Naive B cell (primary cell): ENCODE measurements around the gene APBB1IP. TPM values are rescaled to one million over a fixed set of nuclear protein-coding genes. Genes with fewer than 3 reads are reported as not detected.
"Not testable (repeated sequence)": the region's sequence is repeated elsewhere in the genome, so short reads cannot be mapped to it uniquely, and the experiment has no call there.

Experiments used
- ATAC-seq, 2 donors: fragments of 150-1000 bp; cut with Tn5 transposase; 2 replicates each; pipeline ENCODE4 v1.10.0; 2021; ENCODE audit warnings: low read depth in 2 of 2, mild to moderate bottlenecking in 2 of 2, moderate library complexity in 2 of 2
- DNase-seq: peaks from one replicate; pipeline ENCODE4 v3.0.0; 2022
- H3K27ac Mint-ChIP-seq, 6 donors: one replicate each; pipeline ENCODE4 v1.8.0; 2020 to 2022; ENCODE audit warnings: mild to moderate bottlenecking in 6 of 6, mixed read lengths in 6 of 6, moderate library complexity in 5 of 6, inconsistent platforms in 2 of 6
- H3K27me3 Mint-ChIP-seq, 3 donors: one replicate each; pipeline ENCODE4 v1.8.0; 2021 to 2022; ENCODE audit warnings: mixed read lengths in 3 of 3, mild to moderate bottlenecking in 1 of 3
- H3K36me3 Mint-ChIP-seq, 2 donors: one replicate each; pipeline ENCODE4 v1.8.0; 2020 to 2022; ENCODE audit warnings: mixed read lengths in 2 of 2, inconsistent platforms in 1 of 2, mild to moderate bottlenecking in 1 of 2
- H3K4me1 Mint-ChIP-seq, 3 donors: one replicate each; pipeline ENCODE4 v1.8.0; 2020 to 2022; ENCODE audit warnings: mixed read lengths in 3 of 3, inconsistent platforms in 1 of 3, mild to moderate bottlenecking in 1 of 3, moderate library complexity in 1 of 3
- H3K4me3 Mint-ChIP-seq, 8 donors: one replicate each; pipeline ENCODE4 v1.8.0; 2020 to 2022; ENCODE audit warnings: mild to moderate bottlenecking in 8 of 8, mixed read lengths in 8 of 8, moderate library complexity in 8 of 8, inconsistent platforms in 2 of 8
- H3K9me3 Mint-ChIP-seq, 7 donors: one replicate each; pipeline ENCODE4 v1.8.0; 2020 to 2022; ENCODE audit warnings: mixed read lengths in 7 of 7, mild to moderate bottlenecking in 5 of 7, inconsistent platforms in 2 of 7, moderate library complexity in 1 of 7
- polyA plus RNA-seq, 6 donors: library from polyadenylated mRNA; unstranded; fragments of 300-500 nt; fragmentation: Illumina TruSeq; gene quantifications; one replicate each; pipeline ENCODE4 v1.2.3, GENCODE V29; 2021; ENCODE audit warnings: low read depth in 6 of 6

APBB1IP gene
- polyA plus RNA-seq, 6 donors from 2014 or later, result 40.1 to 76.1 (median 45.0) TPM

GRCh38 chr10:26448706-26449435 is 10.7 kb downstream of the APBB1IP start:
- Mint-ChIP-seq H3K27me3 (no peaks in the 10 kb centered on the region), H3K36me3 (peaks cover 17 to 24% of the 10 kb centered on the region in 2 donors), H3K27ac (peak overlapping the region; percentile 96 to 99 (median 98)), H3K4me3 (peak overlapping the region; percentile 63 to 84 (median 74)), H3K9me3 (peaks cover 0 to 5% (median 0%) of the 10 kb centered on the region in 7 donors), H3K4me1 (peaks cover 61 to 89% (median 82%) of the 10 kb centered on the region in 3 donors)
- DNase-seq (peak; percentile 87), ATAC-seq (peak; percentile 94 to 95)

GRCh38 chr10:26449726-26450125 is 11.6 kb downstream of the APBB1IP start:
- DNase-seq (no peak), ATAC-seq (no peak)
- peaks cover 0 to 5% (median 0%) of the 10 kb centered on the region in 7 donors for H3K9me3 Mint-ChIP-seq
- peak overlapping the region; percentile 96 to 99 (median 98) for H3K27ac Mint-ChIP-seq
- H3K36me3 Mint-ChIP-seq, result peaks cover 9 to 16% of the 10 kb centered on the region in 2 donors
- H3K4me1 Mint-ChIP-seq, result peaks cover 56 to 86% (median 79%) of the 10 kb centered on the region in 3 donors
- H3K4me3 Mint-ChIP-seq, result peak overlapping the region in 7 of 8 donors; percentile 5 to 84 (median 71)
- no peaks in the 10 kb centered on the region for H3K27me3 Mint-ChIP-seq

- H3K4me3 Mint-ChIP-seq, result peak overlapping the region in 1 of 8 donors; percentile 37
- peaks cover 0 to under 1% (median 0%) of the 10 kb centered on the region in 7 donors for H3K9me3 Mint-ChIP-seq
- DNase-seq (no peak), ATAC-seq (no peak)
- no peaks in the 10 kb centered on the region for H3K27me3 Mint-ChIP-seq
- peak overlapping the region; percentile 36 to 99 (median 94) for H3K27ac Mint-ChIP-seq
- H3K36me3 Mint-ChIP-seq, result peaks cover 1 to 2% of the 10 kb centered on the region in 2 donors
- peaks cover 60 to 87% (median 82%) of the 10 kb centered on the region in 3 donors for H3K4me1 Mint-ChIP-seq
These were observed 13.8 kb downstream of the APBB1IP start for GRCh38 chr10:26451903-26452302.

- Mint-ChIP-seq H3K27ac (peak overlapping the region in 5 of 6 donors; percentile 15 to 96 (median 55)), H3K4me3 (no peak overlapping the region), H3K36me3 (no peaks in the 10 kb centered on the region), H3K9me3 (no peaks in the 10 kb centered on the region), H3K27me3 (no peaks in the 10 kb centered on the region), H3K4me1 (peaks cover 67 to 87% (median 87%) of the 10 kb centered on the region in 3 donors)
- DNase-seq (no peak), ATAC-seq (no peak)
These were observed 15.7 kb downstream of the APBB1IP start for GRCh38 chr10:26453850-26454249.

GRCh38 chr10:26454891-26455290 is 16.8 kb downstream of the APBB1IP start:
- peak overlapping the region; percentile 69 to 98 (median 84) for H3K27ac Mint-ChIP-seq
- peaks cover 56 to 76% (median 76%) of the 10 kb centered on the region in 3 donors for H3K4me1 Mint-ChIP-seq
- peaks cover 0 to 2% (median 0%) of the 10 kb centered on the region in 7 donors for H3K9me3 Mint-ChIP-seq
- H3K36me3 Mint-ChIP-seq, result no peaks in the 10 kb centered on the region
- H3K27me3 Mint-ChIP-seq, result no peaks in the 10 kb centered on the region
- ATAC-seq (no peak), DNase-seq (no peak)
- H3K4me3 Mint-ChIP-seq, result peak overlapping the region in 5 of 8 donors; percentile 18 to 59 (median 52)

- Mint-ChIP-seq H3K27ac (peak overlapping the region; percentile 23 to 98 (median 92)), H3K4me1 (peaks cover 54 to 73% (median 73%) of the 10 kb centered on the region in 3 donors), H3K36me3 (peaks cover 4 to 5% of the 10 kb centered on the region in 2 donors), H3K9me3 (peaks cover 0 to 2% (median 0%) of the 10 kb centered on the region in 7 donors), H3K4me3 (peak overlapping the region in 7 of 8 donors; percentile 6 to 86 (median 53)), H3K27me3 (no peaks in the 10 kb centered on the region)
- DNase-seq (no peak), ATAC-seq (no peak)
These were observed 17.6 kb downstream of the APBB1IP start for GRCh38 chr10:26455567-26456315.

- H3K4me1 Mint-ChIP-seq, result peaks cover 60 to 70% (median 65%) of the 10 kb centered on the region in 3 donors
- H3K27ac Mint-ChIP-seq, result peak overlapping the region; percentile 88 to 98 (median 96)
- peaks cover 0 to 2% (median 0%) of the 10 kb centered on the region in 7 donors for H3K9me3 Mint-ChIP-seq
- peak overlapping the region; percentile 40 to 87 (median 77) for H3K4me3 Mint-ChIP-seq
- ATAC-seq (peak; percentile 94 to 98), DNase-seq (peak; percentile 64)
- peaks cover 6% of the 10 kb centered on the region in 2 donors for H3K36me3 Mint-ChIP-seq
- H3K27me3 Mint-ChIP-seq, result no peaks in the 10 kb centered on the region
These were observed 18.9 kb downstream of the APBB1IP start for GRCh38 chr10:26457088-26457487.

GRCh38 chr10:26460736-26461135 is 22.6 kb downstream of the APBB1IP start:
- Mint-ChIP-seq H3K36me3 (peaks cover 6% of the 10 kb centered on the region in 2 donors), H3K4me3 (peak overlapping the region in 2 of 8 donors; percentile 16 to 24), H3K4me1 (peaks cover 58 to 70% (median 63%) of the 10 kb centered on the region in 3 donors), H3K27me3 (no peaks in the 10 kb centered on the region), H3K27ac (peak overlapping the region in 5 of 6 donors; percentile 10 to 91 (median 16)), H3K9me3 (peaks cover 0 to 2% (median 0%) of the 10 kb centered on the region in 7 donors)
- DNase-seq, result no peak
- no peak for ATAC-seq

GRCh38 chr10:26463986-26464385 is 25.8 kb downstream of the APBB1IP start:
- peaks cover 0 to 2% (median 0%) of the 10 kb centered on the region in 7 donors for H3K9me3 Mint-ChIP-seq
- ATAC-seq (no peak), DNase-seq (no peak)
- H3K36me3 Mint-ChIP-seq, result peaks cover 6% of the 10 kb centered on the region in 2 donors
- H3K27me3 Mint-ChIP-seq, result no peaks in the 10 kb centered on the region
- H3K27ac Mint-ChIP-seq, result peak overlapping the region in 4 of 6 donors; percentile 26 to 90 (median 50)
- peaks cover 55 to 74% (median 66%) of the 10 kb centered on the region in 3 donors for H3K4me1 Mint-ChIP-seq
- H3K4me3 Mint-ChIP-seq, result peak overlapping the region in 2 of 8 donors; percentile 3 to 17

- Mint-ChIP-seq H3K9me3 (peaks cover 0 to 3% (median 0%) of the 10 kb centered on the region in 7 donors), H3K27ac (peak overlapping the region in 4 of 6 donors; percentile 22 to 90 (median 34)), H3K4me1 (peaks cover 59 to 81% (median 73%) of the 10 kb centered on the region in 3 donors), H3K27me3 (no peaks in the 10 kb centered on the region), H3K36me3 (peaks cover 6% of the 10 kb centered on the region in 2 donors), H3K4me3 (no peak overlapping the region)
- DNase-seq, result no peak
- ATAC-seq, result no peak
These were observed 26.6 kb downstream of the APBB1IP start for GRCh38 chr10:26464632-26465280.

- not testable (repeated sequence) for ATAC-seq, H3K36me3 Mint-ChIP-seq, H3K27me3 Mint-ChIP-seq, H3K9me3 Mint-ChIP-seq, DNase-seq
- H3K4me3 Mint-ChIP-seq, result peak overlapping the region in 4 of 8 donors; percentile 6 to 57 (median 43)
- H3K4me1 Mint-ChIP-seq, result peaks cover 60 to 88% (median 79%) of the 10 kb centered on the region in 3 donors
- H3K27ac Mint-ChIP-seq, result peak overlapping the region in 4 of 6 donors; percentile 45 to 92 (median 63)
These were observed 28.4 kb downstream of the APBB1IP start for GRCh38 chr10:26466531-26466930.

GRCh38 chr10:26467639-26468038 is 29.5 kb downstream of the APBB1IP start:
- ATAC-seq, result no peak
- Mint-ChIP-seq H3K36me3 (no peaks in the 10 kb centered on the region), H3K27me3 (no peaks in the 10 kb centered on the region), H3K9me3 (peaks cover 0 to 4% (median 0%) of the 10 kb centered on the region in 7 donors), H3K4me1 (peaks cover 63 to 95% (median 87%) of the 10 kb centered on the region in 3 donors), H3K4me3 (peak overlapping the region in 1 of 8 donors; percentile 22), H3K27ac (peak overlapping the region in 5 of 6 donors; percentile 44 to 85 (median 47))
- DNase-seq, result no peak
